AG09309 (cell line): ENCODE measurements around the gene HSD17B14.

Source experiments
- DNase-seq: peaks from one replicate; pipeline ENCODE4 v3.0.0-alpha.2; 2010; ENCODE audit warnings: low read depth
- H3K4me3 ChIP-seq: 2 replicates; pipeline ENCODE4 v1.5.1; 2011; ENCODE audit warnings: mild to moderate bottlenecking, low read depth, low read length, moderate library complexity; ENCODE audit not compliant: control insufficient read depth
- CTCF ChIP-seq: IDR thresholded peaks from 2 replicates; pipeline ENCODE4 v1.5.1; 2011; ENCODE audit warnings: mild to moderate bottlenecking, low read depth, low read length, inconsistent platforms; ENCODE audit not compliant: insufficient read depth, control insufficient read depth; ENCODE audit errors: missing control alignments

HSD17B14 gene

DNA sequence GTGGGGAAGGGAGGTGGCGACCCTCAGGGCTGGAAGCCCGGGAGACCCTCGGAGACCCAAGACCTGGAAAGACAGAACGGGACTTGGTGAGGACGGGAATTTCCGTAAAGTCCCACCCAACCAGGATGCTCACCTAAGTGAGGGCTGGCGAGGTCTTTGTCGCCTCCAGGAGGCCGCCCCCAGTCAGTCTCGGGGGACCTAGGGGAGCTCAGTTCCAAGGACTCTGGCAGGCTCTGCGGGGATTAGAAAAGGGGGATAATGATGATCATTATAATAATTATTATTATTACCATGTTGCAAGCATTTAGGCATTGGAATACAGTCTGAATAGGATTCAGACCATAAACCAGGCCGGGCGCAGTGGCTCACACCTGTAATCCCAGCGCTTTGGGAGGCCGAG, 9.1 kb upstream of the HSD17B14 start:
- DNase-seq = no peak
- no peak for TF ChIP-seq CTCF
- H3K4me3 ChIP-seq = no peak overlapping the region

DNA sequence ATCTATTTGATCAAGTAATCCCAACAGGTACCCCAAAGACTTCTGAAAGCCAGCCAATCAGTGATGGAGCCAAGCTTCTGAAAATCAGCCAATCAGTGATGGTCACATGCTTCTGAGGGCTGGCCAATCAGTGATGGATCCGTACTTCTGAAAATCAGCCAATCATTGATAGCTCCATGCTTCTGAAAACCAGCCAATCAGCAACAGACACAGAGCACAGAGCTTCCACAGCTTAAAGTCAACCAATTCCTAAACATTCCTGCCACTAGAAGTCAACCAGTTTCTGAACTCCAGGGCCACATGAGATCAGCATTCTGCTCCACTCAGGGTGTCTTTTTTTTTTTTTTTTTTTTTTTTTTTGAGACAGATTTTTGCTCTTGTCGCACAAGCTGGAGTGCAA, 8.2 kb upstream of the HSD17B14 start:
- peak; percentile 18 for TF ChIP-seq CTCF
- H3K4me3 ChIP-seq = no peak overlapping the region
- DNase-seq = no peak

DNA sequence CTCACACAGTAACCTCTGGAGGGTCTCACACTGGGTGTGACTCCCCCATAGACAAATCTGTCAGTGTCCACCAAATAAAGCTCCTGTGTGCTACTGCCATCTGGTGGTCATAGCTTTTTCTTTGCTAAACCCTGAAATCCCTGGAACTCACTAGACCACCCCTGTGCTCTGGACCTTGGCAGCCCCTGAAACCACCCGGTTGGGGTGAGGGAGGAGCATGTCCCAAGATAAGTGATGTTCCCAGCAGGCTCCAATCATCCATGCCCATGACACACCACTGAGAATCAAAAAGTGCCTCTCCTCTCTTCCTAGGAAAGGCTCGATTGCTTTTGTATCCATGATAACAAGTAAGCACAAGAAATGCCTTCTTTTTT, 6.5 kb upstream of the HSD17B14 start:
- H3K4me3 ChIP-seq = no peak overlapping the region
- DNase-seq = no peak
- peak; percentile 76 for TF ChIP-seq CTCF

DNA sequence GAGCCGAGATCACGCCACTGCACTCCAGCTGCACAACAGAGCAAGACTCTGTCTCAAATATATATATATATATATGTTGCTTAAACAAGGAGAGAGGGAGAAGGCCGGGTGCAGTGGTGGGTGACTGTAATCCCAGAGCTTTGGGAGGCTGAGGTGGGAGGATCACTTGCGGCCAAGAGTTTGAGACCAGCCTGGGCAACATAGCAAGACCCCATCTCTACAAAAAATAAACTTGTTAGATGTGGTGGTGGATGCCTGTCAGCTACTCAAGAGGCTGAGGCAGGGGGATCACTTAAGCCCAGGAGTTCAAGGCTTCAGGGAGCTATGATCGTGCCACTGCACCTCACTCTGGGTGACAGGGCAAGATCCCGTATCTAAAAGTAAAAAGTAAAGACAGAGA, 5.3 kb upstream of the HSD17B14 start:
- no peak overlapping the region for H3K4me3 ChIP-seq
- TF ChIP-seq CTCF = no peak
- DNase-seq = no peak

DNA sequence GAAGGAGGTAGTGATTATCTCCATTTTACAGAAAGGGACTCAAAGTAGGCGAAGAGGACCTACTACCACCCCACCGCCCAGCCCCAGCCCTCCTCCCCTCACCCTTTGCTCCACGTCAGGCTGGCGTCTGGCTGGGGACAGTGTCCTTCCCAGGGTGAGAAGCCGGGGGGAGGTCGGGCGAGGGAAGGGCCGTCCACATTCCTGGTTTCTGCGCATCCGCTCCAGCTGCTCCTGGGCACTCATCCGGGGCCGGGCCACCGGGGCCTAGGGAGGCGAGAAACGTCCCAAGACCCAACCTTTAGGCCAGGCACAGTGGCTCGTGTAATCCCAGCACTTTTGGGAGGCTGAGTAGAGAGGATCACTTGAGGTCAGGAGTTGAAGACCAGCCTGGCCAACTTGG, 4.8 kb upstream of the HSD17B14 start:
- H3K4me3 ChIP-seq = no peak overlapping the region
- no peak for TF ChIP-seq CTCF
- DNase-seq = no peak

- no peak overlapping the region for H3K4me3 ChIP-seq
- DNase-seq = no peak
- no peak for TF ChIP-seq CTCF
These were observed 1.4 kb upstream of the HSD17B14 start for GRCh38 chr19:48837687-48838086.

DNA sequence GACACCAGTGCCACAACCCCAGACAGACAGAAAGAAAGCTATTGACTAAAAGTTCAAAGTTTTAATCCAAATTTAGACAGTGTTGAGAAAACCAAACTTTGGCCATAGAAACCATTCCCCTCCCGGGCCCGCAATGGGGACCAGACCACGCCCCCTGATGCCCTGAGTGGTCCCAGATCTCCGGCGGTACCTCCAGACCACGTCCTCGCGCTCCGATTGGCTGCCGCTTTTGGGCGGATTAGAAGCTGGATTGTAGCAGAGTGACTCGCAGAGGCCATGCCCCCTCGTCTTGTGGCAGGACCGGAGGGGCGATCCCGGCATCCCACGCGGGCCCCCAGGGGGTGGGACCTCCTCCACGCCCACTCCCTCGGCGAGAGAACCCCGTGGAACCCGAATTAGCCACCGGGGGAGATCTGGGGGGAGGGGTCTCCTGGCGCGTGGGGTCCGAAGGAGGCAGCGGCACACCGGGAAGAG, 797 bp upstream of the HSD17B14 start:
- peak overlapping the region; percentile 61 for H3K4me3 ChIP-seq
- peak; percentile 42 for DNase-seq
- no peak for TF ChIP-seq CTCF
